Stimulated activated effector memory CD8-positive, alpha-beta T cell treated with anti-CD3 and anti-CD28 coated beads, Interleukin-12 subunit alpha, Interleukin-12 subunit beta, amount 100 ng/mL, for 72 hours (primary cell): ENCODE data around the gene ALPI.
"Not testable (repeated sequence)": the region's sequence is repeated elsewhere in the genome, so short reads cannot be mapped to it uniquely, and the experiment has no call there.

Source experiments
- ATAC-seq: fragments of 150-1000 bp; cut with Tn5 transposase; 2 replicates; pipeline ENCODE4 v1.10.0; 2021
- DNase-seq, 2 donors: peaks; one replicate each; pipeline ENCODE4 v3.0.0; 2021 to 2022; ENCODE audit warnings: low spot score in 2 of 2
- H3K27ac Mint-ChIP-seq: one replicate; pipeline ENCODE4 v1.8.0; 2022; ENCODE audit warnings: mild to moderate bottlenecking, mixed read lengths
- H3K36me3 Mint-ChIP-seq: one replicate; pipeline ENCODE4 v1.8.0; 2022; ENCODE audit warnings: mild to moderate bottlenecking, mixed read lengths
- H3K4me1 Mint-ChIP-seq: one replicate; pipeline ENCODE4 v1.8.0; 2022; ENCODE audit warnings: mixed read lengths
- H3K4me3 Mint-ChIP-seq: one replicate; pipeline ENCODE4 v1.8.0; 2022; ENCODE audit warnings: mild to moderate bottlenecking, mixed read lengths
- H3K9me3 Mint-ChIP-seq: one replicate; pipeline ENCODE4 v1.8.0; 2022; ENCODE audit warnings: mixed read lengths

The ALPI gene

DNA sequence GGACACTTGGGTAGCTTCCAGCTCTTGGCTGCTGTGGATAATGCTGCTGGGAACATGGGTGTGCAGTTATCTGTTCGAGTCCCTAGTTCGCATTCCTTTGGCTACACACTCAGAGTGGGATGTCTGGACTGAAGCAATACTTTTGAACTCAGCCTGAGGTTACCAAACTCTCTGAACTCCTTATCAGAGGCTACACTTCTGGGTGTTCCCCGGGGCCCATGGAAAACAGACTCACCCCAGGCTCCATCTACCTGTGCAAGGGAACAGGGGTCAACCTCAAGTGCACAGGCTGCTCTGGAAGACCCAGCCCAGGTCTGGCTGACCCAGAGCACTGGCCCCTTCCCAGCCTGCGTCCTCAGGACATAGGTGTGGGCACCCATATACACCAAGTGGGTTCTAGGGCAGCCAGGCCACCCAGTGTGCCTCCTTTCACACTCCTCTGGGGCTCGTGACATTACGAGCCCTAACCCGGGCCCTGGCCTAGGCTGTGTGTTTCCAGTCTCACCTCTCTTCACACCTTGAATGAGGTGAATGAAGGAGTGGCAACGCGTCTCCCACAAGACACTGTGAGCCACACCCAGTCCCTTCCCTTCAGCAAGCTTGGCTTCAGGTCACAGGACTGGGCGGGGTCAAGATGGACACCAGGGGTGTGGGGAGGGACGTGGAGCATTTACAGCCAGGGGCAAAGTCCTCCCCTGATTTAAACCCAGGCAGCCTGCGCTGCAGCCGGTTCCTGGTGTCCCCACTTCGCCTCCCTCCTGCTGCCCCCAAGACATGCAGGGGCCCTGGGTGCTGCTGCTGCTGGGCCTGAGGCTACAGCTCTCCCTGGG, at the start of gene ALPI:
ALPI (plus strand) TSS at position 728 of the 830 bp plus-strand sequence; CDS start at position 775, 47 bp downstream.
- Mint-ChIP-seq H3K4me1 (no peaks in the 10 kb centered on the region), H3K36me3 (no peaks in the 10 kb centered on the region), H3K9me3 (no peaks in the 10 kb centered on the region), H3K27ac (no peak within 1 kb of the TSS), H3K4me3 (no peak within 1 kb of the TSS)
- DNase-seq, result no peak
- ATAC-seq, result no peak

DNA sequence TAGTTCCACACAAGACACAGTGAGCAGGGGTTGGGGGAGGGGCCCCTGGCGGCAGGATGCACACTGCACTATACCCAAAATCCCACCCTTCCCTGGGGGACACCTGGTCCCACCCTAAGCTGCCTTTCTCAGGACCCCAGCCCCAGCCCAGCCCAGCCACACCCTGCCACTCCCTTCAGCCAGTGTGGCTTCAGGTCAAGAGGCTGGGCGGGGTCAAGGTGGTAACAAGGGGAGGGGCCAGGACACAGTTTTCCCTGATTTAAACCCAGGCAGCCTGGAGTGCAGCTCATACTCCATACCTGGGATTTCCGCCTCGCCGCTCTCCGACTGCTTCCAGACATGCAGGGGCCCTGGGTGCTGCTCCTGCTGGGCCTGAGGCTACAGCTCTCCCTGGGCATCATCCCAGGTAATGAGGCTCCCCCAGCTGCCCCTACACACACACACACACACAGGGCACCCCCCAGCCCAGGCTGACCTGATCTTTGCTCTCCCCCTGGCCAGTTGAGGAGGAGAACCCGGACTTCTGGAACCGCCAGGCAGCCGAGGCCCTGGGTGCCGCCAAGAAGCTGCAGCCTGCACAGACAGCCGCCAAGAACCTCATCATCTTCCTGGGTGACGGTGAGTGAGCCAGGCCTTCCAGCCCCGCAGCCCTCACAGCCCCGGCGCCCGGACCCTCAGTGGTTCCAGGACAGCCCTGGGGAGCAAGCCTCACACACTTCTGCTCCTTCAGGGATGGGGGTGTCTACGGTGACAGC, 49.2 kb upstream of the ALPI start, which contains the start of gene ALPG:
ALPG (plus strand) TSS at position 289 of the 755 bp plus-strand sequence; CDS start at position 340, 51 bp downstream.
- DNase-seq, result no peak
- Mint-ChIP-seq H3K27ac (no peak within 1 kb of the TSS), H3K4me1 (no peaks in the 10 kb centered on the region), H3K36me3 (no peaks in the 10 kb centered on the region), H3K4me3 (no peak within 1 kb of the TSS), H3K9me3 (no peaks in the 10 kb centered on the region)
- no peak for ATAC-seq

DNA sequence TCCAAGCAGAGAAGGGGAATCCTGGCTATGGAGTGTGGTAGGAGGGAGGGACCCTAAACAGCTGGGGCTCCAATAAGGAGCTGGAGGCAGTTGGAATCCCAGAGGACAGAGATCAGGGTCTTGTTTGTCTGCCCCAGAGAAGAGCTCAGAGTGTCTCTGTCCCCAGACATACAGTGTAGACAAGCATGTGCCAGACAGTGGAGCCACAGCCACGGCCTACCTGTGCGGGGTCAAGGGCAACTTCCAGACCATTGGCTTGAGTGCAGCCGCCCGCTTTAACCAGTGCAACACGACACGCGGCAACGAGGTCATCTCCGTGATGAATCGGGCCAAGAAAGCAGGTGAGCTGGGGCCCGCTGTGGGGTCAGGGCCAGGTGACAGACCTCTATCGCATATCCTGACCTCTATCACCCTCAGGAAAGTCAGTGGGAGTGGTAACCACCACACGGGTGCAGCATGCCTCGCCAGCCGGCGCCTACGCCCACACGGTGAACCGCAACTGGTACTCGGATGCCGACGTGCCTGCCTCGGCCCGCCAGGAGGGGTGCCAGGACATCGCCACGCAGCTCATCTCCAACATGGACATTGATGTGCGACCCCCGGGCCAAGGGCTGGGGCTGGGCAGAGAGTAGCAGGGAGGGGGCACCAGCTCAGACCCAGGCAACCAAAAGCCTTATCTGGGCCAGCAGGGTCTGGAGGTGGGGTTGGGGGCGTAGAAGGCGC, 48.4 kb upstream of the ALPI start:
- not testable (repeated sequence) for H3K36me3 Mint-ChIP-seq, DNase-seq, ATAC-seq, H3K4me1 Mint-ChIP-seq, H3K9me3 Mint-ChIP-seq, H3K27ac Mint-ChIP-seq, H3K4me3 Mint-ChIP-seq

DNA sequence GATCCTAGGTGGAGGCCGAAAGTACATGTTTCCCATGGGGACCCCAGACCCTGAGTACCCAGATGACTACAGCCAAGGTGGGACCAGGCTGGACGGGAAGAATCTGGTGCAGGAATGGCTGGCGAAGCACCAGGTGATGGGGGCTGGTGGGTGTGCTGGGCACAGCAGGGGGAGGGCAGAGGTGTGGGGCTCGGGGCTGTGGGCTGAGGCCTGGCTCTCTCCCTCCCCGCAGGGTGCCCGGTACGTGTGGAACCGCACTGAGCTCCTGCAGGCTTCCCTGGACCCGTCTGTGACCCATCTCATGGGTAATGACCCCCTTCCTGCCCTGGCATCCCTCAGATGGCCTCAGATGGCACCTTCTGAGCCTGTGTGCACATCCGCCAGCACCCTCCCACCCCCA, 47.7 kb upstream of the ALPI start:
- not testable (repeated sequence) for H3K9me3 Mint-ChIP-seq, ATAC-seq, H3K27ac Mint-ChIP-seq, H3K4me1 Mint-ChIP-seq, H3K4me3 Mint-ChIP-seq, H3K36me3 Mint-ChIP-seq, DNase-seq

DNA sequence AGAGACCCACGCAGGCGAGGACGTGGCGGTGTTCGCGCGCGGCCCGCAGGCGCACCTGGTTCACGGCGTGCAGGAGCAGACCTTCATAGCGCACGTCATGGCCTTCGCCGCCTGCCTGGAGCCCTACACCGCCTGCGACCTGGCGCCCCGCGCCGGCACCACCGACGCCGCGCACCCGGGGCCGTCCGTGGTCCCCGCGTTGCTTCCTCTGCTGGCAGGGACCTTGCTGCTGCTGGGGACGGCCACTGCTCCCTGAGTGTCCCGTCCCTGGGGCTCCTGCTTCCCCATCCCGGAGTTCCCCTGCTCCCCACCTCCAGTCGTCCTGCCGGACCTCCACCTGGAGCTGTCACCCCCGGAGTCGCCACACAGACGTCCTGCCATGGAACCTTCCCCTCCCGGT, 46.3 kb upstream of the ALPI start:
- not testable (repeated sequence) for ATAC-seq, DNase-seq, H3K27ac Mint-ChIP-seq, H3K4me3 Mint-ChIP-seq, H3K36me3 Mint-ChIP-seq, H3K4me1 Mint-ChIP-seq, H3K9me3 Mint-ChIP-seq

DNA sequence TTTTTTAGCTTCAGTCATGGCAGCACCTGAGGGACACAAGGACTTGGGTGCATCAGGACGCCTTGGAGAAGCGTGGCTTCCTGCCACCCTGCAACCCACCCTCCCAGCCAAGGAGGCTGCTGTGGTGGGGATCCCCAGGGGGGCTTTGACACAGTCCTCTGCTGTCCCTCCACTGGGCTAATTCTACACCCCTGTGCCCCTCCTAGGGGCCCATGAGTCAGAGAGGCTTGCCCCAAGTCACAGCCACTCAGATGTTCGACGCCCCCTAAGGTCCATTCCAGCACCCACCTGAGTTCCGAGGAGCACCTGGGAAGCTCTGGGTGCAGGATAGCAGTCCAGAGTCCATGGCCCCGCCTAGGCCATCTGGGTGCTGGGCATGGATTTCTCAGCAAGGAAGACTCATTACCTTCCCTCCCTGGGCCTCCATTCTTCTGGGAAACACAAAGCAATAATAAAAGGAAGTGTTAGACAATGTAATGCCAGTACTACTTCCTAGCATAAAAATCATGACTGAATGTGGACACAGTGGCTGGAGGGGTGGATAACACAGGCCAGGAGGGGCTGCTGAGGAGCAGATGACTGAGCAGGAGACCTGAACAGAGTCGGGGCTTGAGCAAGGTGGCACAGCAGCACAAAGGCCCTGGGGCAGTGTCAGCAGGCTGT, 45.6 kb upstream of the ALPI start:
- Mint-ChIP-seq H3K36me3 (no peaks in the 10 kb centered on the region), H3K4me1 (peaks cover 6% of the 10 kb centered on the region), H3K4me3 (no peak overlapping the region), H3K9me3 (no peaks in the 10 kb centered on the region), H3K27ac (no peak overlapping the region)
- ATAC-seq, result no peak
- DNase-seq, result no peak

DNA sequence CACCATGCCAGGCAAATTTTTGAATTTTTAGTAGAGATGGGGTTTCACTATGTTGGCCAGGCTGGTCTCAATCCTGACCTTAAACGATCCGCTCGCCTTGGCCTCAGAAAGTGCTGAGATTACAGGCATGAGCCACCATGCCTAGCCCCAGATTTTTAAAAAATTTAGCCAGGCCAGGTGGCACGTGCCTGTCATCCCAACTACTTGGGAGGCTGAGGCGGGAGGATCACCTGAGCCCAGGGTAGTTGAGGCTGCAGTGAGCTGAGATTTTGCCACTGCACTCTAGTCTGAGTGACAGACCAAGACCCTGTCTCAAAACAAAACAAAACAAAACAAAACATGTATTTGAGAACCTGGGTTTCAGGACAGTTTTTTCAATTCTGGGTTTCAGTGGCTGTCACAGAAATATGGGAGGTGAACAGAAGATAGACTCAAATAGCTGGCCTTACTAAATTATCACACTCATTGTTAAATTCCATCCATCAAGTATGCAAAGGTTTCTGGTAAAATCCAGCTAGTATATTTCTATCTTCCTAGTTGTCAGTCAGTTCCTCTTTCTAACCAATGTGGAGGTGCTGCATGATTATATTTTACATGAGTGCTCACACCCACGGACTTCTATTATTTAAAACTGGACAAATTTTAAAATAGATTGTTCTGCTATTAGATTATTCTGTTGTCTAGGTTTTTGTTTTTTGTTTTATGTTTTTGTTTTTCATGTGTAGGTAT, 43.9 kb upstream of the ALPI start:
- Mint-ChIP-seq H3K9me3 (no peaks in the 10 kb centered on the region), H3K27ac (no peak overlapping the region), H3K36me3 (no peaks in the 10 kb centered on the region), H3K4me1 (peaks cover 6% of the 10 kb centered on the region), H3K4me3 (no peak overlapping the region)
- ATAC-seq (no peak), DNase-seq (no peak)

DNA sequence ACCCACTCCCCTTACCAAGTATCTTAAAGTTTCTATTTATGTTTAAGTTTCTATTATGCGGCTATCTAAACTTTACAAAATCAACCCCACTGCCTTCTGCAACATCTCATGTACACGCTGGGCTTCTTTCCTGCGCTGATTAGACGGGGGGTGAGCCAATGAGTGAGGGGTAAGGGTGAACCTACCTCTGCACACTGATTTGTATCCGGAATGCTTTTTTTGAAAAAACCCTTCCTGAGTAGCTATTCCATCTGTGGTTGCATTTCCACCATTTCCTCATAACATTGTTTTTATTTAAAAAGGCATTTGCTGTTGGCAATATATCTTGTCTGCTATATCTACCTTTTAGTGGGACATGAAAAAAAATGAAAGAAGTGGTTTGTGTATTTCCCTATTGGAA, 43.0 kb upstream of the ALPI start:
- peaks cover 6% of the 10 kb centered on the region for H3K4me1 Mint-ChIP-seq
- no peak overlapping the region for H3K27ac Mint-ChIP-seq
- no peak for ATAC-seq
- no peaks in the 10 kb centered on the region for H3K36me3 Mint-ChIP-seq
- no peaks in the 10 kb centered on the region for H3K9me3 Mint-ChIP-seq
- H3K4me3 Mint-ChIP-seq, result no peak overlapping the region
- no peak for DNase-seq

DNA sequence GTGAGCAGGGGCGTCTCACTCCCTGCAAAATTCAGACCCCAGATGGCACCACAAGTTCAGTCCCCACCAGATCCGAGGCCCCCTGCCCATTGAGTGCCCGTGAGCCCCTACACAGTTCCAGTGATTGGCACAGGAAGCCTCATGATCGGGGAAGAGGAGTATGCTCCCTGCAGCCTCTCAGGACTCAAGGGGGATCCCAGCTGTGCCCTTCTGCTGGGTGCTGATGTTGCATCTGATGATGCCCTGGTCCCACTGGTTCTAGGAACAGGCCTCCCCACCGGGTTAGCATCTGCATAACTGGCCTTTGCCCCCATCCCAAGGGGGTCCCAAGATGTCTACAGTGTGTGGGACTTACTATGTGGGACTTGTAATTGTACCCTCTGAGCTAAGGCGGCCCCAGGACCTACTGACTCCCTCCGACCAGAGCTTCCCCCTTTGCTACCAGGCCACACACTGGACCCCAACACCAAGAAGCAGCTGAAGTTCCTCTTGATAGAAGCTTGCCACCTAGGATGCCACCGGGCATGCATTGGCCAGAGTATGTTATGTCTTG, 40.7 kb upstream of the ALPI start:
- Mint-ChIP-seq H3K27ac (no peak overlapping the region), H3K4me3 (no peak overlapping the region), H3K36me3 (no peaks in the 10 kb centered on the region), H3K4me1 (peaks cover 18% of the 10 kb centered on the region), H3K9me3 (no peaks in the 10 kb centered on the region)
- DNase-seq (no peak), ATAC-seq (no peak)

DNA sequence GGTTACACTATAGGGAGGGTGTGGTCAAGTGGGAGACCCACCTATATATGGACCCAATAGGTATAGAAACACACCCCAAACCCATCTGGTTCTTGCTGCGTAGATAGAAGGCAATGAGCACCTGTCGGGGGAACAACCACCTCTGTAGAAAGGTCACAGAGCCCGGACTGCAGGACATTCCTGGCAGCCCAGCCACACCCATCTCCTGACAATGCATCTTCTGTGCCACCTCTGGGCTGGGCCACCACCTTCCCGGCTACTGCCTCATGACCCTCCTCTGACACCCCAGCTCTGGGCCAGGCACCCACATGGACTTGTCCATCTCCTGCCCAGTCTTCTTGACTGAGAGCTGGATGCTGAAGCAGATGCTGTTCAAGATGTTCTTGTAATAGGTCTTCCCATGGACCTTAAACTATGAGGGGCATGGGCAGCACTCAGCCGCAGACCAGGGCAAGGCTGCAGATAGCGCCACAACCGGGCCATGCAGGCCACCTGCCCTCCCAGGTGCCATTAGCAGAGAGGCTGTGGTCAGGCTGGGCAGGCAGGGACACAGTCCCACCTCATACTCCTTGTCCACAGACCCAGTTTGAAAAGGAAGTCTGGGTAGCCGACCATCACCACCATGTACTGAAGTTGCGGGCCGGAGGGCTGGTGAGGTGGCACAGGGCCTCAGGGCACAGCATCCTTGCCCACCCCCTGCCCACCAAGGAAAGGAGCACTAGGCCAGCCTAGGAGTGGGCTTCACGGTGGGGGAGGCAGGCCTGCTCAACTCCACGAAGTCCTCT, 40.0 kb upstream of the ALPI start:
- DNase-seq (no peak), ATAC-seq (no peak)
- Mint-ChIP-seq H3K9me3 (no peaks in the 10 kb centered on the region), H3K27ac (no peak overlapping the region), H3K4me3 (no peak overlapping the region), H3K36me3 (no peaks in the 10 kb centered on the region), H3K4me1 (peaks cover 18% of the 10 kb centered on the region)

DNA sequence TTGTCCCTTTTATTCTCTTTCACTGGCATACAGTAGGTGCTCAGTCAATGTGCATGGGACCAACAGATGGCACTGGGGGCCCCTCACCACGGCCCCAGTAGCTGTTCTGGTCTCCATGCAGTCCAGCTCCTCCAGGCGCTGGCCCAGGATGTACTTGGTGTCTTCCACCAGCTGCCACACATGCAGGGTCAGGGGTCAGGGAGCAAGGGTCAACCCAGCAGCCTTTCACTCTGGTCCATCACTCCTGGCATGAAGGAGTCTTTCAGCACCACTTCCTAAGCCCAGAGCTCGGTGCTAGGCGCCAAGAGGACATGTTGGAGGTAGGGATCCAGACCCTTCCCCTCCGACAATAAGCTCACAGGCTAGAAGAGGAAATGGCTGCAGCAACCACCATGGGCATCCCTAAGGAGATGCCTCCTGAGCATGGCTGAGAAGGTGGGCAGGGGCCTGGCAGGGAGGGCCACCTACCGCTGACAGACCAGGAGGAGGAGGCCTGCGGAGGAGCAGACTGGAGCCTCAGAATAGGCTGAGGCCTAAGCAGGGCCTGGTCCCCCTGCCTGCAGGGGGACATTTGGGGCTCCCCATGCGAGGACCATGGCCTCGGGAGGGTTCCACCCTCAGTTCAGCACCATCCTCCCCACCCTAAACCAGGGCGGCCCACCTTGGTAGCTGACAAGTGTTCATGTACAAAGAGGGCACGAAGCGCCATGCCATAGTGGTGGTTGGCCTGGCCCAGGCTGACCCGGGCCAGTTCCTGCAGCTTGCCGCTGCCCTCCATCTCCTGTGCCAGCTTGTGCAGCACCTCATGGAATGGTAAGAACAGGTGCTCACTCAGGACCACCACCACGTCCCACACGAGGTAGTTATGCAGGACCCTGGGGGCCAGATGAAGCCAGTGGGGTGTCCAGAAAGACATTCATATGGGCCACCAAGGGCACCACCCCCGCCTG, 39.2 kb upstream of the ALPI start:
- DNase-seq (no peak), ATAC-seq (no peak)
- no peaks in the 10 kb centered on the region for H3K9me3 Mint-ChIP-seq
- H3K4me3 Mint-ChIP-seq, result no peak overlapping the region
- H3K36me3 Mint-ChIP-seq, result no peaks in the 10 kb centered on the region
- no peak overlapping the region for H3K27ac Mint-ChIP-seq
- H3K4me1 Mint-ChIP-seq, result peaks cover 18% of the 10 kb centered on the region

DNA sequence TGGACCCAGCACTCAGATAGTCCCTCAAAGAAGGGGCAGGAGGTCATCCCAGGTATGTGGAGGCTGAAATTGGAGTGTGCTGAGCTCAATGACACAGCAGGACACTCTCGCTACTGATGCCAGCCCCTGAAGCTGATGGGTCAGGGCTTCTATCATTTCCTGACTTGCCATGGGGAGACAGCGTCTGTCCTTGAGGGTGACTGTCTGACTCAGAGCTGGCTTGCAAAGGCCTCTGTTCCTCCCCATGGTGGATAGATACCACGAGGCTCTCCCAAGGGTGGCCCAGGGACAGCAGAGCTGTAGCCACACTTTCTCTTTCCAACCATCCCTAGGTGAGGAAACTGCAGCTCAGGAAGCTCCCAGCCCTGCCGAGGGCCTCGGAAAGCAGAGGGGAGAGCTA, 38.5 kb upstream of the ALPI start:
- Mint-ChIP-seq H3K27ac (no peak overlapping the region), H3K36me3 (no peaks in the 10 kb centered on the region), H3K4me3 (no peak overlapping the region), H3K9me3 (no peaks in the 10 kb centered on the region), H3K4me1 (peaks cover 18% of the 10 kb centered on the region)
- no peak for DNase-seq
- no peak for ATAC-seq

DNA sequence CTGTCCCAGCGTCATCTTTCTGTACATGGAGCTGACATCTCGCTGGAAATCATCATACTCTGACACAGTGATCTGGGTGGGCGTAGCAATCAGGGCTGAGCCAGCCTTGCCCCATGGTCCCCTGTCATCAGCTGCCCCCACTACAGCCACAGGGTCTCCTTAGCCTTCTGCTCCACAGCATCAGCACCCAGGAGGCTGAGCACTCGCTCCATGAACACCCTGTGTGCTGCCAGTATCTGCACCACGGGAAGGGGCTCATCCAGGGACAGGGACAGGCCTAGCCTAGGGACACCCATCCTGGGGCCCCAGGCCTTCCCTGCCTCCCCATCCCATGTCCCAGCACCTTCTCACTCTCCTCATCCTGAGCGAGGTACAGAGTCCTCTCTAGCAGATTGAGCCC, 37.9 kb upstream of the ALPI start:
- Mint-ChIP-seq H3K4me1 (peaks cover 18% of the 10 kb centered on the region), H3K4me3 (no peak overlapping the region), H3K27ac (no peak overlapping the region), H3K36me3 (no peaks in the 10 kb centered on the region), H3K9me3 (no peaks in the 10 kb centered on the region)
- no peak for DNase-seq
- ATAC-seq, result no peak
